Measurements from ENCODE around the gene MAGEA6.
"Not testable (repeated sequence)": the region's sequence is repeated elsewhere in the genome, so short reads cannot be mapped to it uniquely, and the experiment has no call there.

MAGEA6 gene

DNA sequence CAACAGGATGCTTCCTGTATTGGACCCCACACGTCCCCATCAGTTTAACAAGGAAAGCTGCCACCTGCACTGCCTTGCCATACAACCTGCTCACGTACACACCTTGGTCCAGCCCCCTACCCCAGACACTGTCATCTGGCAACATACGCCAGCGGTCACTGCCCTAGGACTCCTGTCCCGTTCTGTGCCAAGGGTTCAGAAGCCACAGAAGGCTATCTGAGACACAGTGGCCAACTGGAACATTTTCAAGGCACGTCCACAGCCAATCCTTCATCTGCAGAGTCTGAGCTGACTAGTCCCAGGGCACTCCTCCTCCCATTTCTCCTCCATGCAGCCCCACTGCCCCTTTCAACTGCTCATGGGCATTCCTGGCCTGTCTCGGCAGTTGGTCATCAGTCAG, 7.9 kb downstream of the MAGEA6 start:
- DNase-seq (ENCODE audit: low read depth, low spot score); H3K27ac ChIP-seq (ENCODE audit: low read length); H3K4me1 ChIP-seq (ENCODE audit: control insufficient read depth, insufficient read depth, low read length); H3K9me3 ChIP-seq (ENCODE audit: control insufficient read depth, insufficient read depth, low read length); H3K4me3 ChIP-seq (ENCODE audit: low read length); H3K36me3 ChIP-seq (ENCODE audit: control insufficient read depth, insufficient read depth, low read length); H3K27me3 ChIP-seq (ENCODE audit: control insufficient read depth, insufficient read depth, low read length): not testable (repeated sequence)
- no CpG with 5 or more reads among the region's 7 CpGs for WGBS (ENCODE audit: insufficient coverage, insufficient read length)

DNA sequence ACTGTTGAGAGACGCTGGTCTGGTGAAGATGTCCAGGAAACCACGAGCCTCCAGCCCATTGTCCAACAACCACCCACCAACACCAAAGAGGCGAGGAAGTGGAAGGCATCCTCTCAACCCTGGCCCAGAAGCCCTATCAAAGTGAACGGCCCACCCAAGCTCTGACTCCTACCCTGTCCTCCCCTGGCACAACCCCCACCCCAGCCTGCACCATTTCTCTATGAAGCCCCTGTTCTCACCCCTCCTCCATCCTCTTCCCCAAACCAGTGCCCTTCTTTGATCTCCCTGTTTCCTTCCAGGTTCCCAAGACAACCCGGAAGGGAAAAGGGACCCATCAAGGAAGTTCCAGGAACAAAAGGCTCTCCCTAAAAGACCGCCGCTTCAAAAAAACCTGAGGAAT, 9.9 kb downstream of the MAGEA6 start:
- not testable (repeated sequence) for H3K9me3 ChIP-seq (ENCODE audit: control insufficient read depth, insufficient read depth, low read length); H3K4me3 ChIP-seq (ENCODE audit: low read length); H3K27ac ChIP-seq (ENCODE audit: low read length); H3K36me3 ChIP-seq (ENCODE audit: control insufficient read depth, insufficient read depth, low read length); H3K4me1 ChIP-seq (ENCODE audit: control insufficient read depth, insufficient read depth, low read length); DNase-seq (ENCODE audit: low read depth, low spot score); H3K27me3 ChIP-seq (ENCODE audit: control insufficient read depth, insufficient read depth, low read length)
- no CpG with 5 or more reads among the region's 7 CpGs for WGBS (ENCODE audit: insufficient coverage, insufficient read length)

DNA sequence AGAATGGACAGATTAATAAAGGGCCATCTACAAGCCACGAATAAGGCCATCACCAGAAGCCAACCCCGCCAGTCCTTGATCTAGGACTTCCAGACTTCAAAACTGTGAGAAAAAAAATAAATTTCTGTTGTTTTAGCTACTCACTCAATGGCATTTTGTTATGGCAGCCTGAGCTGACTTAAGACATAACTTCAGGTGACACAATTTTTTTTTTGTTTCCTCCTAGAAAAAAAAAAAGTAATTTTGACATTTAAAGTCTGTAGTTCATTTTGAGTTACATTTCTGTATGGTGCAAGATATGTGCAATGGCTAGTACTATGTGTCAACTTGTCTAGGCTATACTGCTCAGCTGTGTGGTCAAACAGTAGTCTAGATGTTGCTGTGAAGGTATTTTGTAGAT, 10.6 kb downstream of the MAGEA6 start, which contains the start of gene CSAG3:
CSAG3 (plus strand) TSS at position 301 of the 400 bp plus-strand sequence.
- no CpG with 5 or more reads among the region's 2 CpGs for WGBS (ENCODE audit: insufficient coverage, insufficient read length)
- H3K36me3 ChIP-seq (ENCODE audit: control insufficient read depth, insufficient read depth, low read length); H3K4me1 ChIP-seq (ENCODE audit: control insufficient read depth, insufficient read depth, low read length); H3K9me3 ChIP-seq (ENCODE audit: control insufficient read depth, insufficient read depth, low read length); DNase-seq (ENCODE audit: low read depth, low spot score); H3K27me3 ChIP-seq (ENCODE audit: control insufficient read depth, insufficient read depth, low read length); H3K4me3 ChIP-seq (ENCODE audit: low read length); H3K27ac ChIP-seq (ENCODE audit: low read length): not testable (repeated sequence)

DNA sequence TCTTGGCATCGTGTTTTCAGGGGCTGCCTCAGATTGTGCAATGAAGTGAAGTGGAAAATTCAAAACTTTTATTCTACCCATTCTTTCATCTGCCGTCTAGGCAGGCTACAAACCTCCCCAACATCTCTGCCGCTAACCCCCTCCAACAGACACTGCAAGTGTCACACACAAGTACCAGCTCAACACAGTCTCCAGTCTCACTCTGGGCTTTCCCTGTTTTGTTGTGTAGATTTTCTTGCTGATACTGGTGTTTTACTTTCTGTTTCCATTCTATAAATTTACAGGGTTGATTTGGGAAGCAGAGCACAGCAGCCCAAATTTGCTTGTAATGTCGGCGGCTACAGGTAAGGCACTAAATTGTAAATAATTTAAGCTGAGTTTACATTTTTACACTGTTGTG, 14.6 kb downstream of the MAGEA6 start:
- H3K27ac ChIP-seq (ENCODE audit: low read length); H3K36me3 ChIP-seq (ENCODE audit: control insufficient read depth, insufficient read depth, low read length); H3K9me3 ChIP-seq (ENCODE audit: control insufficient read depth, insufficient read depth, low read length); H3K4me1 ChIP-seq (ENCODE audit: control insufficient read depth, insufficient read depth, low read length); H3K27me3 ChIP-seq (ENCODE audit: control insufficient read depth, insufficient read depth, low read length); H3K4me3 ChIP-seq (ENCODE audit: low read length); DNase-seq (ENCODE audit: low read depth, low spot score): not testable (repeated sequence)
- no CpG with 5 or more reads among the region's 5 CpGs for WGBS (ENCODE audit: insufficient coverage, insufficient read length)

DNA sequence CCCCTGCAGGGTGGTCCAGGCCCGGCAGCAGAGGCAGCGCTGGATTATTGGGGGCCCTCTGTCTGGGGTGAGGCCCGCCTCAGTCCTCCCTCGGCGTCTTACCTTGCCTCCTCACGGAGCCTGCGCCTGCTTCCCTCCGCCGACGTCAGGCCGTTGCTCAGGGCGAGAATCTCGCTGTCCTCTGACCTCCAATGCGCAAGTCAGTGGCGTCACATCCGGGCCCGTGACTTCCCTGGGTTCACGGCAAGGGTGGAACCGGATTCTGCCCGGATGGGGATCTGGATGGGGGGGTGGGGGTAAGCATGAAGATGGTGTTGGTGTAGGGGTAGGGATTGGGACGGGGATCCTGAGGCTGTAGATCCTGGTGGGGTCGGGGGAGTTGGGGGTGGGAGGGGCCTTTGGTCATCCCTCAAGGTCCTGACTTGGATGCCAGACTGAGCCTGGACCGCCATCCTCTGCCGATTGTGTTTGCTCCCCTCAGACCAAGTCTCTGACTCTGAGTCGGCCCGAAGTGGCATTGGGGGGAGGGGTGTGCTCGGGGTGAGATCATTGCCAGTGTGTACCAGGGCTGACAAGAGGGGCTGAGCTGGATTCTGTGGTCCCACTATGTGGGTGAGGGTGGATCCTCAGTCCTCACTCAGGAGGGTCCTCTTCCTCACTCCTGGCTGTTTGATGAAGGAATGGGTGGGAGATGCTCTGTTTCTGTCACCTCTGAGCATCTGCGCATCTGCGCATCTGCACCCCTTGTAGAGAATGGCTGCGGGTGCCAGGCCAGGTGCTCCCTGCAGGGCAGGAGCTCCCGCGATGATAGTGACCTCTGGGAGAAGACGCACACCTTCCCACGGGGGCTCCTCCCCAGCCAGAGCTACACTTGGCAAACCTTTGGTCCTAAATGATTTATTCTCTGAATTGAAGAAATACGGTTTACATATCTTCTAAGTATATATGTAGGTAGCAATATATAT, 15.5 kb downstream of the MAGEA6 start, which contains the start of gene MAGEA2:
MAGEA2 (minus strand) TSS at position 157 of the 965 bp plus-strand sequence. CDS start 2,479 bp downstream, outside the sequence.
- not testable (repeated sequence) for H3K27me3 ChIP-seq (ENCODE audit: control insufficient read depth, insufficient read depth, low read length); H3K4me3 ChIP-seq (ENCODE audit: low read length); DNase-seq (ENCODE audit: low read depth, low spot score); H3K4me1 ChIP-seq (ENCODE audit: control insufficient read depth, insufficient read depth, low read length); H3K36me3 ChIP-seq (ENCODE audit: control insufficient read depth, insufficient read depth, low read length); H3K27ac ChIP-seq (ENCODE audit: low read length); H3K9me3 ChIP-seq (ENCODE audit: control insufficient read depth, insufficient read depth, low read length)
- no CpG with 5 or more reads among the region's 35 CpGs for WGBS (ENCODE audit: insufficient coverage, insufficient read length)

DNA sequence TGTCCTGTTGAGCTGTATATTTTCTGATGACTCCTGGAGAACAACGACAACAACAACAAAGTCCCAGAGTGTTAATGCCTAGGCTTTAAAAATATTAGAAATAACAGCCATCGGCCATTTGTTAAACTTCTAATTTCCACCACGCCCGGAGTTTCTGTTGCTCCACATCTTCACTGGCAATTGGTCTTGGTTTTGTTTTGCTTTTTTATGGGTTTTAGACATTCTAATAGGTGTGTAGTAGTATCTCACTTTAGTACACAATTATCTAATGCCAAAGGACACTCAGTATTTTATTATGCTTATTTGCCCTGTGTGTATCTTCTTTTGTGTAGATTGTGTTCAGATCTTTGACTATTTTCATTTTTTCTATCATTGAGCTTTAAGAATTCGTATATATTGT, 30.9 kb downstream of the MAGEA6 start:
- H3K27me3 ChIP-seq (ENCODE audit: control insufficient read depth, insufficient read depth, low read length): no peaks in the 10 kb centered on the region
- no peak overlapping the region for H3K4me3 ChIP-seq (ENCODE audit: low read length)
- H3K9me3 ChIP-seq (ENCODE audit: control insufficient read depth, insufficient read depth, low read length): no peaks in the 10 kb centered on the region
- no peaks in the 10 kb centered on the region for H3K4me1 ChIP-seq (ENCODE audit: control insufficient read depth, insufficient read depth, low read length)
- H3K27ac ChIP-seq (ENCODE audit: low read length): no peak overlapping the region
- WGBS (ENCODE audit: insufficient coverage, insufficient read length): no CpG with 5 or more reads among the region's 5 CpGs
- no peak for DNase-seq (ENCODE audit: low read depth, low spot score)
- no peaks in the 10 kb centered on the region for H3K36me3 ChIP-seq (ENCODE audit: control insufficient read depth, insufficient read depth, low read length)

DNA sequence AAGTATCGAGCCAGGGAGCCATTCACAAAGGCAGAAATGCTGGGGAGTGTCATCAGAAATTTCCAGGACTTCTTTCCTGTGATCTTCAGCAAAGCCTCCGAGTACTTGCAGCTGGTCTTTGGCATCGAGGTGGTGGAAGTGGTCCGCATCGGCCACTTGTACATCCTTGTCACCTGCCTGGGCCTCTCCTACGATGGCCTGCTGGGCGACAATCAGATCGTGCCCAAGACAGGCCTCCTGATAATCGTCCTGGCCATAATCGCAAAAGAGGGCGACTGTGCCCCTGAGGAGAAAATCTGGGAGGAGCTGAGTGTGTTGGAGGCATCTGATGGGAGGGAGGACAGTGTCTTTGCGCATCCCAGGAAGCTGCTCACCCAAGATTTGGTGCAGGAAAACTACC, 33.0 kb downstream of the MAGEA6 start:
- not testable (repeated sequence) for H3K4me3 ChIP-seq (ENCODE audit: low read length); H3K27me3 ChIP-seq (ENCODE audit: control insufficient read depth, insufficient read depth, low read length); H3K4me1 ChIP-seq (ENCODE audit: control insufficient read depth, insufficient read depth, low read length); H3K27ac ChIP-seq (ENCODE audit: low read length); H3K36me3 ChIP-seq (ENCODE audit: control insufficient read depth, insufficient read depth, low read length); DNase-seq (ENCODE audit: low read depth, low spot score); H3K9me3 ChIP-seq (ENCODE audit: control insufficient read depth, insufficient read depth, low read length)
- no CpG with 5 or more reads among the region's 12 CpGs for WGBS (ENCODE audit: insufficient coverage, insufficient read length)

DNA sequence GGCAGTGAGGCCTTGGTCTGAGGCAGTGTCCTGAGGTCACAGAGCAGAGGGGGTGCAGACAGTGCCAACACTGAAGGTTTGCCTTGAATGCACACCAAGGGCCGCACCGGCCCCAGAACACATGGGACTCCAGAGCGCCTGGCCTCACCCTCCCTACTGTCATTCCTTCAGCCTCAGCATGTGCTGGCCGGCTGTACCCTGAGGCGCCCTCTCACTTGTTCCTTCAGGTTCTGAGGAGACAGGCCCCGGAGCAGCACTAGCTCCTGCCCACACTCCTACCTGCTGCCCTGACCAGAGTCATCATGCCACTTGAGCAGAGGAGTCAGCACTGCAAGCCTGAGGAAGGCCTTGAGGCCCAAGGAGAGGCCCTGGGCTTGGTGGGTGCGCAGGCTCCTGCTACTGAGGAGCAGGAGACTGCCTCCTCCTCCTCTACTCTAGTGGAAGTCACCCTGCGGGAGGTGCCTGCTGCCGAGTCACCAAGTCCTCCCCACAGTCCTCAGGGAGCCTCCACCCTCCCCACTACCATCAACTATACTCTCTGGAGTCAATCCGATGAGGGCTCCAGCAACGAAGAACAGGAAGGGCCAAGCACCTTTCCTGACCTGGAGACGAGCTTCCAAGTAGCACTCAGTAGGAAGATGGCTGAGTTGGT, 33.5 kb downstream of the MAGEA6 start:
- DNase-seq (ENCODE audit: low read depth, low spot score): no peak
- WGBS (ENCODE audit: insufficient coverage, insufficient read length): no CpG with 5 or more reads among the region's 12 CpGs
- H3K9me3 ChIP-seq (ENCODE audit: control insufficient read depth, insufficient read depth, low read length): no peaks in the 10 kb centered on the region
- H3K4me1 ChIP-seq (ENCODE audit: control insufficient read depth, insufficient read depth, low read length): no peaks in the 10 kb centered on the region
- H3K27ac ChIP-seq (ENCODE audit: low read length): no peak overlapping the region
- H3K4me3 ChIP-seq (ENCODE audit: low read length): no peak overlapping the region
- no peaks in the 10 kb centered on the region for H3K27me3 ChIP-seq (ENCODE audit: control insufficient read depth, insufficient read depth, low read length)
- H3K36me3 ChIP-seq (ENCODE audit: control insufficient read depth, insufficient read depth, low read length): no peaks in the 10 kb centered on the region

DNA sequence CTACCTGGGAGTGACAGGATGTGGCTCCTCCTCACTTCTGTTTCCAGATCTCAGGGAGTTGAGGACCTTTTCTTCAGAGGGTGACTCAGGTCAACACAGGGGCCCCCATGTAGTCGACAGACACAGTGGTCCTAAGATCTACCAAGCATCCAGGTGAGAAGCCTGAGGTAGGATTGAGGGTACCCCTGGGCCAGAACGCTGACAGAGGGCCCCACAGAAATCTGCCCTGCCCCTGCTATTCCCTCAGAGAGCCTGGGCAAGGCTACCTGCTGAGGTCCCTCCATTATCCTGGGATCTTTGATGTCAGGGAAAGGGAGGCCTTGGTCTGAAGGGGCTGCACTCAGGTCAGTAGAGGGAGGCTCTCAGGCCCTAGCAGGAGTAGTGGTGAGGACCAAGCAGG, 34.4 kb downstream of the MAGEA6 start:
- no peaks in the 10 kb centered on the region for H3K4me1 ChIP-seq (ENCODE audit: control insufficient read depth, insufficient read depth, low read length)
- no peaks in the 10 kb centered on the region for H3K27me3 ChIP-seq (ENCODE audit: control insufficient read depth, insufficient read depth, low read length)
- H3K36me3 ChIP-seq (ENCODE audit: control insufficient read depth, insufficient read depth, low read length): no peaks in the 10 kb centered on the region
- no peak overlapping the region for H3K4me3 ChIP-seq (ENCODE audit: low read length)
- no peak overlapping the region for H3K27ac ChIP-seq (ENCODE audit: low read length)
- no peak for DNase-seq (ENCODE audit: low read depth, low spot score)
- WGBS (ENCODE audit: insufficient coverage, insufficient read length): no CpG with 5 or more reads among the region's 2 CpGs
- H3K9me3 ChIP-seq (ENCODE audit: control insufficient read depth, insufficient read depth, low read length): no peaks in the 10 kb centered on the region

DNA sequence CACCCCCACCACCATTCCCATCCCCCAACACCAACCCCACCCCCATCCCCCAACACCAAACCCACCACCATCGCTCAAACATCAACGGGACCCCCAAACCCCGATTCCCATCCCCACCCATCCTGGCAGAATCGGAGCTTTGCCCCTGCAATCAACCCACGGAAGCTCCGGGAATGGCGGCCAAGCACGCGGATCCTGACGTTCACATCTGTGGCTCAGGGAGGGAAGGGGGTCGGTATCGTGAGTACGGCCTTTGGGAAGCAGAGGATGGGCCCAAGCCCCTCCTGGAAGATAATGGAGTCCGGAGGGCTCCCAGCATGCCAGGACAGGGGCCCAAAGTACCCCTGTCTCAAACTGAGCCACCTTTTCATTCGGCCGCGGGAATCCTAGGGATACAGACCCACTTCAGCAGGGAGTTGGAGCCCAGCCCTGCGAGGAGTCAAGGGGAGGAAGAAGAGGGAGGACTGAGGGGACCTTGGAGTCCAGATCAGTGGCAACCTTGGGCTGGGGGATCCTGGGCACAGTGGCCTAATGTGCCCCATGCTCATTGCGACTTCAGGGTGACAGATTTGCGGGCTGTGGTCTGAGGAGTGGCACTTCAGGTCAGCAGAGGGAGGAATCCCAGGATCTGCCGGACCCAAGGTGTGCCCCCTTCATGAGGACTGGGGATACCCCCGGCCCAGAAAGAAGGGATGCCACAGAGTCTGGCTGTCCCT, 35.2 kb downstream of the MAGEA6 start:
- WGBS (ENCODE audit: insufficient coverage, insufficient read length): no CpG with 5 or more reads among the region's 22 CpGs
- DNase-seq (ENCODE audit: low read depth, low spot score); H3K4me3 ChIP-seq (ENCODE audit: low read length); H3K27me3 ChIP-seq (ENCODE audit: control insufficient read depth, insufficient read depth, low read length); H3K36me3 ChIP-seq (ENCODE audit: control insufficient read depth, insufficient read depth, low read length); H3K27ac ChIP-seq (ENCODE audit: low read length); H3K9me3 ChIP-seq (ENCODE audit: control insufficient read depth, insufficient read depth, low read length); H3K4me1 ChIP-seq (ENCODE audit: control insufficient read depth, insufficient read depth, low read length): not testable (repeated sequence)
